NT2/D1 (cell line): ENCODE data around the gene GRAP.

Source experiments
- DNase-seq: peaks from one replicate; pipeline ENCODE4 v3.0.0-alpha.2; 2011; ENCODE audit warnings: low read depth, low spot score
- H3K27me3 ChIP-seq: 2 replicates; pipeline ENCODE4 v1.6.0; 2011; ENCODE audit warnings: mild to moderate bottlenecking; ENCODE audit not compliant: insufficient read length, insufficient read depth
- H3K36me3 ChIP-seq: 2 replicates; pipeline ENCODE4 v1.6.1; 2011; ENCODE audit warnings: mild to moderate bottlenecking, low read length, mixed read lengths; ENCODE audit not compliant: insufficient read depth, insufficient read length
- H3K4me1 ChIP-seq: 2 replicates; pipeline ENCODE4 v1.5.1; 2011; ENCODE audit not compliant: insufficient read depth, insufficient read length
- H3K4me3 ChIP-seq: 2 replicates; pipeline ENCODE4 v1.5.1; 2011; ENCODE audit warnings: low read depth; ENCODE audit not compliant: insufficient read length
- H3K9ac ChIP-seq: 2 replicates; pipeline ENCODE4 v1.6.0; 2011; ENCODE audit warnings: low read depth; ENCODE audit not compliant: insufficient read length
- H3K9me3 ChIP-seq: 2 replicates; pipeline ENCODE4 v1.5.1; 2011; ENCODE audit warnings: mild to moderate bottlenecking, low read length; ENCODE audit not compliant: insufficient read depth
- SUZ12 ChIP-seq: IDR thresholded peaks from 2 replicates; pipeline ENCODE4 v1.6.1; 2011; ENCODE audit not compliant: insufficient read length, insufficient read depth; ENCODE audit errors: extremely low read depth
- YY1 ChIP-seq: IDR thresholded peaks from 2 replicates; pipeline ENCODE4 v1.6.1; 2011; ENCODE audit not compliant: insufficient read length, insufficient read depth
- ZNF274 ChIP-seq: IDR thresholded peaks from 2 replicates; pipeline ENCODE4 v1.6.1; 2011; ENCODE audit warnings: mild to moderate bottlenecking, low read depth, low read length

Gene GRAP

DNA sequence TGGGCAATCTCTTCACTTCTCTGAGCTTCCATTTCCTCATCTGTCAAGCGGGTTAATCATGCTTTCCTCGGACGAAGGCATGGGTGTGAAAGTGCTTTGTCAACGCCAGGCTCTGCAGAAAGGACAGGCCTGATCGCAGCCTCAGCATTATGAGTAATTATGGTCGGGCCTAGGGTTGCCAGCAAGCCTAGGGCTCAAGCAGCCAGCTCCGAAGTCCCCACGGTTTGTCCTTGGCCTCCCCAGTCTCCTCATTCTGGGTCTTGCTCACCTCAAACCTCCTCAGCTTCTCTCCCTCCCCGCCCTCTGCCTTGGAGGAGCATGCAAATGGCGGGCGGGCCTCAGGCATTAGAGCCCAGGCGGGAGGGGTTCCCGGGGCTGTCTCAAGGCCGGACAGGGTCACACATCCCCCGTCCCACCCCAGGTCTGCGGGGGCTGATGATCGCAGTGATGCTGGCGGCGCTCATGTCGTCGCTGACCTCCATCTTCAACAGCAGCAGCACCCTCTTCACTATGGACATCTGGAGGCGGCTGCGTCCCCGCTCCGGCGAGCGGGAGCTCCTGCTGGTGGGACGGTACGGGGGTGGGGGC is 32.0 kb downstream of the GRAP start:
- DNase-seq: no peak
- no peaks in the 10 kb centered on the region for H3K36me3 ChIP-seq
- no peak overlapping the region for H3K4me3 ChIP-seq
- H3K9ac ChIP-seq: no peak overlapping the region
- TF ChIP-seq YY1 (no peak), SUZ12 (no peak), ZNF274 (no peak)
- no peaks in the 10 kb centered on the region for H3K27me3 ChIP-seq
- peaks cover 20% of the 10 kb centered on the region for H3K4me1 ChIP-seq
- no peaks in the 10 kb centered on the region for H3K9me3 ChIP-seq

GRCh38 chr17:19013806-19014627 is 32.7 kb downstream of the GRAP start:
- Histone ChIP-seq H3K27me3 (no peaks in the 10 kb centered on the region), H3K4me3 (no peak overlapping the region), H3K9me3 (no peaks in the 10 kb centered on the region), H3K36me3 (no peaks in the 10 kb centered on the region), H3K9ac (no peak overlapping the region), H3K4me1 (peaks cover 15% of the 10 kb centered on the region)
- no peak for DNase-seq
- TF ChIP-seq SUZ12 (no peak), ZNF274 (no peak), YY1 (no peak)

DNA sequence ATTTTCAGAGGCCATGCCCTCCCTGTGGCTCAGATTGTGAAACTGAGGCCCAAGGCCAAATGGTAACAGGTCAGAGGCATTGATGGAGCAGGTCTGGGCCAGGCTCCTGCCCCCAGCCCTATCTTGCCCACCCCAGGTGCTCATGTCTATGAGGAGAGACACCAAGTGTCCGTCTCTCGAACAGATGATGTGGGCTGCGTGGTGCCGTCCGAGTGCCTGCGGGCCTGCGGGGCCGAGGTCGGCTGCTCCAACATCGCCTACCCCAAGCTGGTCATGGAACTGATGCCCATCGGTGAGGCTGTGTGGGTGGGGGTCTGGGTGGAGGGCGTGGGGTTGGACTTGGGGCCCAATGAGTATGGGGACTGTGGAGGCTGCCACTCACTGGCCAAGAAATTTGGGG is 33.5 kb downstream of the GRAP start:
- TF ChIP-seq SUZ12 (no peak), ZNF274 (no peak), YY1 (no peak)
- no peak for DNase-seq
- Histone ChIP-seq H3K9me3 (no peaks in the 10 kb centered on the region), H3K36me3 (no peaks in the 10 kb centered on the region), H3K4me3 (no peak overlapping the region), H3K27me3 (no peaks in the 10 kb centered on the region), H3K9ac (no peak overlapping the region), H3K4me1 (peaks cover 15% of the 10 kb centered on the region)

GRCh38 chr17:19012171-19013080 is 34.3 kb downstream of the GRAP start:
- peaks cover 15% of the 10 kb centered on the region for H3K4me1 ChIP-seq
- H3K36me3 ChIP-seq: no peaks in the 10 kb centered on the region
- TF ChIP-seq ZNF274 (no peak), SUZ12 (no peak), YY1 (no peak)
- no peak overlapping the region for H3K9ac ChIP-seq
- no peaks in the 10 kb centered on the region for H3K27me3 ChIP-seq
- no peaks in the 10 kb centered on the region for H3K9me3 ChIP-seq
- no peak overlapping the region for H3K4me3 ChIP-seq
- DNase-seq: no peak

GRCh38 chr17:19011581-19011980 is 35.2 kb downstream of the GRAP start:
- H3K4me3 ChIP-seq: no peak overlapping the region
- no peak for DNase-seq
- no peaks in the 10 kb centered on the region for H3K27me3 ChIP-seq
- H3K9ac ChIP-seq: no peak overlapping the region
- TF ChIP-seq SUZ12: no peak
- TF ChIP-seq ZNF274: no peak
- TF ChIP-seq YY1: no peak
- peaks cover 15% of the 10 kb centered on the region for H3K4me1 ChIP-seq
- peaks cover 4% of the 10 kb centered on the region; the same call in 1 of the 2 replicates for H3K9me3 ChIP-seq
- no peaks in the 10 kb centered on the region for H3K36me3 ChIP-seq

DNA sequence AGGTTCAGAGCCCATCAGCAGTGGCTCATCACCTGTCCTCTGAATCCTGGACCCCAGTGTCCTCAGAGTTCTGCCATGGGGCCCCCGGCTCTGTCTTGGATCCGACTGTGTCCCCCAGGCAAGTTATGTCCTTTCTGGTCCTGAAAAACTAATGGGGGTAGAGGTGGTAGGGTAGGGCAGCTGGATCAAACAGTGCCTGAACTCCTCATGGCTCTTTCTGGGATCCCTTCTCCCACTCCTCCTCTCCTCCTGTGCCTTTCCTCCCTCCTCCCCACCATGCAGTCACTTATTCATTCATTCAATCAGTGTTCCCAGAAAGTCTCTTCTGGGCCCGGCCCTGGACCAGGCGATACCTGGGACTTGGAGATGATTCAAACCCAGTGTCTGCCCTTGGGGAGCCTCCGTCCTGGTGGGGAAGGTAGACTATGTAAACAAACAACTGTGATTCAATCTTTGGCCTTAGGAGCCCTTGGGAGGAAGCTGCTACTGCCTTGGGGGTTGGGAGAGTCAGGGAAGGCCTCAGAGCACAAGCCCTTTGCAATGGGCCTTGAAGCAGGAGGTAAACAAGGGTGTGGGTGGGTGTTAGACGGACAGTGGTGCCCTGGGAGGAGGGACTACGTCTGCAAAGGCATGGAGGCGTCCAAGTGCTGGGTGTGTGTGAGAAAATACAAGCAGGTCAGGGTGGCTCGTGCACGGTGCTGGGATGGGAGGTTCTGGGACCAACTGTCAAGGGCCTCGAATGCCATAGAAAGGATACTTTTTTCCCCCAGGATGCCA is 35.8 kb downstream of the GRAP start:
- H3K27me3 ChIP-seq: no peaks in the 10 kb centered on the region
- TF ChIP-seq SUZ12 (no peak), YY1 (no peak), ZNF274 (no peak)
- no peak for DNase-seq
- no peak overlapping the region for H3K9ac ChIP-seq
- no peak overlapping the region for H3K4me3 ChIP-seq
- peaks cover 7% of the 10 kb centered on the region; the same call in 1 of the 2 replicates for H3K9me3 ChIP-seq
- H3K4me1 ChIP-seq: peaks cover 15% of the 10 kb centered on the region
- H3K36me3 ChIP-seq: no peaks in the 10 kb centered on the region
